GM12878 (cell line): Measurements from ENCODE around the gene SHC2. TPM values are rescaled to one million over a fixed set of nuclear protein-coding genes. Genes with fewer than 3 reads are reported as not detected.

Source experiments
- ATAC-seq: fragments of 200-7000 bp; cut with Tn5 transposase; 3 replicates; pipeline ENCODE4 v1.9.1; 2020; ENCODE audit warnings: mild to moderate bottlenecking, moderate library complexity
- BruUV-seq: library from RNA; stranded (reverse); fragments of 400-500 nt; replicated peaks from 2 replicates; lab custom pipeline; 2021; lab: Mats Ljungman, UMichigan
- CTCF ChIA-PET: fragments of 300-600 bp; sonication (Branson Sonifier 250); formaldehyde crosslinking; extraction: SDS; loops from one replicate; lab custom pipeline; 2021; ENCODE audit warnings: inconsistent platforms; lab: Yijun Ruan, JAX
- POLR2A ChIA-PET: fragments of 350-600 bp; formaldehyde crosslinking; extraction: SDS; loops from one replicate; lab custom pipeline; 2021; ENCODE audit warnings: inconsistent platforms; lab: Charles Lee
- RAD21 ChIA-PET: fragments of 300-600 bp; sonication (Branson Sonifier 250); formaldehyde crosslinking; loops from one replicate; lab custom pipeline; 2023; ENCODE audit warnings: antibody characterized with exemption; ENCODE audit not compliant: unreplicated experiment; lab: Charles Lee
- SMC1A ChIA-PET: fragments of 300-600 bp; sonication (Branson Sonifier 250); formaldehyde crosslinking; loops from one replicate; lab custom pipeline; 2023; ENCODE audit not compliant: unreplicated experiment, uncharacterized antibody; lab: Charles Lee
- DNase-seq: peaks from one replicate; pipeline ENCODE4 v3.0.0-alpha.2; 2011; ENCODE audit warnings: low read depth, low spot score
- FAIRE-seq: peaks from 3 replicates; lab custom pipeline; 2011; peaks lifted over from hg19 to GRCh38; lab: Jason Lieb, UNC
- H2AFZ ChIP-seq: 2 replicates; pipeline ENCODE4 v1.6.0; 2011; ENCODE audit warnings: low read depth, low read length, control low read depth; ENCODE audit not compliant: control insufficient read depth
- H3K27ac ChIP-seq: 2 replicates; pipeline ENCODE4 v1.5.1; 2011; ENCODE audit warnings: control low read depth; ENCODE audit not compliant: control insufficient read depth, insufficient read depth
- H3K27me3 ChIP-seq, 2 experiments: replicated peaks in 1 of 2; 2 replicates each; pipeline versions ENCODE4 v1.6.0 to v1.6.1; 2011; ENCODE audit warnings: low read length in 1 of 2; ENCODE audit not compliant: control insufficient read depth in 2 of 2, insufficient read depth in 2 of 2
- H3K36me3 ChIP-seq, 2 experiments: 2 replicates each; pipeline ENCODE4 v1.5.1; 2011; ENCODE audit warnings: low read length in 1 of 2; ENCODE audit not compliant: control insufficient read depth in 2 of 2, insufficient read depth in 2 of 2
- H3K4me1 ChIP-seq: 2 replicates; pipeline ENCODE4 v1.6.1; 2011; ENCODE audit warnings: mild to moderate bottlenecking, low read length, moderate library complexity, mixed read lengths; ENCODE audit not compliant: control insufficient read depth, insufficient read depth
- H3K4me2 ChIP-seq: 2 replicates; pipeline ENCODE4 v1.6.0; 2011; ENCODE audit warnings: control low read depth; ENCODE audit not compliant: control insufficient read depth, insufficient read depth
- H3K4me3 ChIP-seq: fragments of 200-600 bp; sonication (generic); 2 replicates; pipeline ENCODE4 v1.5.1; 2016
- H3K79me2 ChIP-seq: 2 replicates; pipeline ENCODE4 v1.6.0; 2011; ENCODE audit warnings: low read length; ENCODE audit not compliant: control insufficient read depth, insufficient read depth
- H3K9ac ChIP-seq: 2 replicates; pipeline ENCODE4 v1.8.0; 2011; ENCODE audit warnings: low read length, control low read depth, mixed read lengths; ENCODE audit not compliant: control insufficient read depth, insufficient read depth
- H3K9me3 ChIP-seq: replicated peaks from 3 replicates; pipeline ENCODE4 v1.5.1; 2011; ENCODE audit warnings: mild to moderate bottlenecking, low read length; ENCODE audit not compliant: control insufficient read depth, insufficient read depth
- H4K20me1 ChIP-seq: 2 replicates; pipeline ENCODE4 v1.6.0; 2011; ENCODE audit not compliant: control insufficient read depth, insufficient read depth
- GABPA ChIP-seq: IDR thresholded peaks from 2 replicates; pipeline ENCODE4 v1.6.1; 2014; ENCODE audit warnings: antibody characterized with exemption, low read depth, mild to moderate bottlenecking, inconsistent platforms
- JUND ChIP-seq: IDR thresholded peaks from 2 replicates; pipeline ENCODE4 v1.6.1; 2012; ENCODE audit warnings: low read depth, mild to moderate bottlenecking, low read length, improper control_type of control experiment, moderate library complexity
- KAT2A ChIP-seq: conservative IDR thresholded peaks from 2 replicates; pipeline ENCODE4 v1.6.1; 2011; ENCODE audit warnings: low read depth, low read length; ENCODE audit not compliant: control insufficient read depth
- MEF2B ChIP-seq: fragments of 450-650 bp; IDR thresholded peaks from 2 replicates; pipeline ENCODE4 v1.6.1; 2018; ENCODE audit warnings: mild to moderate bottlenecking, moderate library complexity; ENCODE audit not compliant: partially characterized antibody, poor library complexity, severe bottlenecking
- SIN3A ChIP-seq: IDR thresholded peaks from 2 replicates; pipeline ENCODE4 v1.6.1; 2012; ENCODE audit warnings: low read depth, low read length, improper control_type of control experiment
- SIX5 ChIP-seq: IDR thresholded peaks from 2 replicates; pipeline ENCODE4 v1.6.1; 2011; ENCODE audit warnings: mild to moderate bottlenecking, low read depth, low read length, moderate library complexity; ENCODE audit not compliant: severe bottlenecking
- SREBF2 ChIP-seq: IDR thresholded peaks from 2 replicates; pipeline ENCODE4 v1.6.1; 2012; ENCODE audit warnings: mild to moderate bottlenecking, low read length
- ZNF217 ChIP-seq: fragments of 450-650 bp; IDR thresholded peaks from 2 replicates; pipeline ENCODE4 v1.6.1; 2017; ENCODE audit warnings: antibody characterized with exemption, mild to moderate bottlenecking
- ZNF274 ChIP-seq: IDR thresholded peaks from one replicate; pipeline ENCODE4 v1.8.0; 2011; ENCODE audit not compliant: insufficient read length, insufficient read depth
- ZSCAN29 ChIP-seq: fragments of 450-650 bp; IDR thresholded peaks from 2 replicates; pipeline ENCODE4 v1.6.1; 2017; ENCODE audit warnings: mild to moderate bottlenecking, moderate library complexity
- WGBS: methylation state at CpG from one replicate; pipeline ENCODE4 v1.1.6; 2016; ENCODE audit warnings: low lambda C conversion rate; ENCODE audit not compliant: insufficient replicate concordance, insufficient coverage; ENCODE audit errors: missing lambda C conversion rate; 5-methylcytosine and 5-hydroxymethylcytosine counted together
- in situ Hi-C: fragments of 300-500 bp; cut with MboI; formaldehyde crosslinking; loops from 9 replicates; pipeline ENCODE4 v1.14.3; 2018; ENCODE audit warnings: mixed read lengths
- intact Hi-C: fragments of 100-400 bp; cut with micrococcal nuclease; formaldehyde crosslinking; loops from one replicate; pipeline ENCODE4 v1.14.2; 2022; ENCODE audit not compliant: unreplicated experiment
- polyA plus RNA-seq, 11 experiments: library from polyadenylated mRNA; depleted of rRNA in 4 of 11; unstranded in 6 of 11; stranded (reverse) in 5 of 11; fragments of >200 nt; fragmentation: Nextera tagmentation in 4 of 11; fragmentation: Illumina TruSeq in 1 of 11; extraction: Ambion mirVana in 4 of 11; extraction: Trizol in 1 of 11; gene quantifications; 1 replicate in 1 of 11; 2 replicates in 10 of 11; pipeline versions ENCODE4 v1.2.1 to v1.2.3, GENCODE V29; 2011 to 2016; ENCODE audit warnings: inconsistent platforms in 2 of 11, missing spikeins in 2 of 11, low read depth in 1 of 11
- total RNA-seq, 4 experiments: library from RNA; depleted of rRNA in 3 of 4; stranded (reverse); fragments of >200 nt in 3 of 4; fragmentation: Illumina TruSeq in 1 of 4; extraction: Trizol in 1 of 4; gene quantifications; 2 replicates each; pipeline versions ENCODE4 v1.2.1 to v1.2.3, GENCODE V29; 2013 to 2021
- TF ChIP-seq, protein P1 (sequence below): IDR thresholded peaks from 2 replicates; pipeline ENCODE4 v1.6.1; 2012; ENCODE audit warnings: improper control_type of control experiment, low read depth, low read length; ENCODE audit not compliant: insufficient replicate concordance

SHC2 gene
- total and polyA plus RNA-seq, 10 of the 15 experiments (the other 5 are each of a cell fraction or from before 2014, with no cell fraction given): 0.08 TPM; not detected in 9

DNA sequence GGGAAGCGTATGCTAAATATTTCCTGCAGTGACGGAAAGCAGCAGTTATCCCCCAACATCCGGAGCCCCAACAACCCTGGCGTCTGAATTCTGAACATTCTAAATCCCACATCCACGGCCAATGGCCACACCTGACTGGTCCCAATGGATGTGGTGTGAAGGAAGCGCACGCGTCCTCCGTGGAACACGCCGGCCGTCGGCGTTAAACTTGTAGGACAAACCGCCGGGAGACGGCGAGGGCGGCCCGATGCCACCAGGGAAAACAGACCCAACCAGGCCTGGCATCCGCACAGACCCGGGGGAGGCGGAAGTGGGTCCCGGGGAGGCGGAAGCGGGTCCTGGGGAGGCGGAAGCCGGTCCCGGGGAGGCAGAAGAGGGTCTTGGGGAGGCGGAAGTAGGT, 3.2 kb downstream of the SHC2 start:
- no peak for FAIRE-seq
- RAD21 ChIA-PET: no interaction called here
- Histone ChIP-seq H3K79me2 (no peaks in the 10 kb centered on the region), H3K4me2 (no peak overlapping the region), H4K20me1 (no peaks in the 10 kb centered on the region), H3K9me3 (no peaks in the 10 kb centered on the region; the same call in 2 of the 3 replicates), H2AFZ (no peak overlapping the region), H3K27me3 (no peaks in the 10 kb centered on the region)
- SMC1A ChIA-PET: no interaction called here
- WGBS: 88% methylated on average over 30 of the region's 30 CpGs
- in situ Hi-C loops: no loop called here
- no peak for TF ChIP-seq ZSCAN29
- TF ChIP-seq SREBF2: no peak
- no peak for TF ChIP-seq SIN3A
- TF ChIP-seq, all 136 proteins: peak for 0
- Histone ChIP-seq H3K36me3 (no peaks in the 10 kb centered on the region), H3K9ac (no peak overlapping the region), H3K27ac (no peak overlapping the region), H3K4me1 (no peaks in the 10 kb centered on the region), H3K4me3 (no peak overlapping the region)
- DNase-seq (no peak), ATAC-seq (no peak)
- CTCF ChIA-PET: no interaction called here
- intact Hi-C loops: no loop called here
- POLR2A ChIA-PET: no interaction called here
- no TSS peak for BruUV-seq

DNA sequence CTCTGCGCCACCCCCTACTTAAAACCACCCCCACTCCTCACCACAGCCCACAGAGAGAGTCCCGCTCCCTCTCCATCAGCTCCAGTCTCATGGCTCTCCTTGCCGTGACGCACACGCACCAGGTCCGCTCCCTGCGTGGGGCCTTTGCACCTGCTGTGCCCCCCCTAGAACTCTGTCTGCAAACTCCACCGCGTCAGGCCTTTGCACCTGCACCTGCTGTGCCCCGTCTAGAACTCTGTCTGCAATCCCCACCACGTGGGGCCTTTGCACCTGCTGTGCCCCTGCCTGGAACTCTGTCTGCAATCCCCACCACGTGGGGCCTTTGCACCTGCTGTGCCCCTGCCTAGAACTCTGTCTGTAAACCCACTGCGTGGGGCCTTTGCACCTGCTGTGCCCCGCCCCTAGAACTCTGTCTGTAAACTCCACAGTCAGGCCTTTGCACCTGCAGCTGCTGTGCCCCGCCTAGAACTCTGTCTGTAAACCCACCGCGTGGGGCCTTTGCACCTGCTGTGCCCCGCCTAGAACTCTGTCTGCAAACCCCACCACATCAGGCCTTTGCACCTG, 4.2 kb downstream of the SHC2 start:
- H3K27ac ChIP-seq: no peak overlapping the region
- H3K27me3 ChIP-seq: no peaks in the 10 kb centered on the region
- no peaks in the 10 kb centered on the region; the same call in 2 of the 3 replicates for H3K9me3 ChIP-seq
- no peak overlapping the region for H2AFZ ChIP-seq
- ChIA-PET POLR2A (no interaction called here), SMC1A (no interaction called here), CTCF (no interaction called here), RAD21 (no interaction called here)
- in situ Hi-C loops: no loop called here
- no peak overlapping the region for H3K4me3 ChIP-seq
- no peak for TF ChIP-seq JUND
- TF ChIP-seq, protein P1, sequence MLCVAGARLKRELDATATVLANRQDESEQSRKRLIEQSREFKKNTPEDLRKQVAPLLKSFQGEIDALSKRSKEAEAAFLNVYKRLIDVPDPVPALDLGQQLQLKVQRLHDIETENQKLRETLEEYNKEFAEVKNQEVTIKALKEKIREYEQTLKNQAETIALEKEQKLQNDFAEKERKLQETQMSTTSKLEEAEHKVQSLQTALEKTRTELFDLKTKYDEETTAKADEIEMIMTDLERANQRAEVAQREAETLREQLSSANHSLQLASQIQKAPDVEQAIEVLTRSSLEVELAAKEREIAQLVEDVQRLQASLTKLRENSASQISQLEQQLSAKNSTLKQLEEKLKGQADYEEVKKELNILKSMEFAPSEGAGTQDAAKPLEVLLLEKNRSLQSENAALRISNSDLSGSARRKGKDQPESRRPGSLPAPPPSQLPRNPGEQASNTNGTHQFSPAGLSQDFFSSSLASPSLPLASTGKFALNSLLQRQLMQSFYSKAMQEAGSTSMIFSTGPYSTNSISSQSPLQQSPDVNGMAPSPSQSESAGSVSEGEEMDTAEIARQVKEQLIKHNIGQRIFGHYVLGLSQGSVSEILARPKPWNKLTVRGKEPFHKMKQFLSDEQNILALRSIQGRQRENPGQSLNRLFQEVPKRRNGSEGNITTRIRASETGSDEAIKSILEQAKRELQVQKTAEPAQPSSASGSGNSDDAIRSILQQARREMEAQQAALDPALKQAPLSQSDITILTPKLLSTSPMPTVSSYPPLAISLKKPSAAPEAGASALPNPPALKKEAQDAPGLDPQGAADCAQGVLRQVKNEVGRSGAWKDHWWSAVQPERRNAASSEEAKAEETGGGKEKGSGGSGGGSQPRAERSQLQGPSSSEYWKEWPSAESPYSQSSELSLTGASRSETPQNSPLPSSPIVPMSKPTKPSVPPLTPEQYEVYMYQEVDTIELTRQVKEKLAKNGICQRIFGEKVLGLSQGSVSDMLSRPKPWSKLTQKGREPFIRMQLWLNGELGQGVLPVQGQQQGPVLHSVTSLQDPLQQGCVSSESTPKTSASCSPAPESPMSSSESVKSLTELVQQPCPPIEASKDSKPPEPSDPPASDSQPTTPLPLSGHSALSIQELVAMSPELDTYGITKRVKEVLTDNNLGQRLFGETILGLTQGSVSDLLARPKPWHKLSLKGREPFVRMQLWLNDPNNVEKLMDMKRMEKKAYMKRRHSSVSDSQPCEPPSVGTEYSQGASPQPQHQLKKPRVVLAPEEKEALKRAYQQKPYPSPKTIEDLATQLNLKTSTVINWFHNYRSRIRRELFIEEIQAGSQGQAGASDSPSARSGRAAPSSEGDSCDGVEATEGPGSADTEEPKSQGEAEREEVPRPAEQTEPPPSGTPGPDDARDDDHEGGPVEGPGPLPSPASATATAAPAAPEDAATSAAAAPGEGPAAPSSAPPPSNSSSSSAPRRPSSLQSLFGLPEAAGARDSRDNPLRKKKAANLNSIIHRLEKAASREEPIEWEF: no peak
- no peak for TF ChIP-seq MEF2B
- TF ChIP-seq ZNF217: no peak
- no peak for TF ChIP-seq KAT2A
- no peak for TF ChIP-seq SIX5
- TF ChIP-seq ZNF274: no peak
- TF ChIP-seq GABPA: no peak
- no peaks in the 10 kb centered on the region for H3K4me1 ChIP-seq
- no peaks in the 10 kb centered on the region for H4K20me1 ChIP-seq
- BruUV-seq: no TSS peak
- no peak overlapping the region for H3K4me2 ChIP-seq
- ATAC-seq (no peak), FAIRE-seq (no peak), DNase-seq (no peak)
- intact Hi-C loops: no loop called here
- no peak overlapping the region for H3K9ac ChIP-seq
- H3K36me3 ChIP-seq: no peaks in the 10 kb centered on the region
- H3K79me2 ChIP-seq: no peaks in the 10 kb centered on the region
- WGBS: 55% methylated on average over 17 of the region's 18 CpGs
